ENCODE measurements around the gene LTBP1. TPM values are rescaled to one million over a fixed set of nuclear protein-coding genes. Genes with fewer than 3 reads are reported as not detected.

The LTBP1 gene
- total RNA-seq, 1 donor from 2014 or later = 327 TPM

GRCh38 chr2:33258387-33258786, 311.6 kb downstream of the LTBP1 start:
- Mint-ChIP-seq H3K27me3 (ENCODE audit: unreplicated experiment) (peaks cover 3% of the 10 kb centered on the region), H3K36me3 (ENCODE audit: low read depth, unreplicated experiment) (peaks cover 53% of the 10 kb centered on the region), H3K27ac (ENCODE audit: unreplicated experiment) (no peak overlapping the region), H3K4me3 (ENCODE audit: unreplicated experiment) (no peak overlapping the region), H3K4me1 (ENCODE audit: unreplicated experiment) (peaks cover 10% of the 10 kb centered on the region), H3K9me3 (ENCODE audit: unreplicated experiment) (no peaks in the 10 kb centered on the region)
- TF ChIP-seq, protein P1, sequence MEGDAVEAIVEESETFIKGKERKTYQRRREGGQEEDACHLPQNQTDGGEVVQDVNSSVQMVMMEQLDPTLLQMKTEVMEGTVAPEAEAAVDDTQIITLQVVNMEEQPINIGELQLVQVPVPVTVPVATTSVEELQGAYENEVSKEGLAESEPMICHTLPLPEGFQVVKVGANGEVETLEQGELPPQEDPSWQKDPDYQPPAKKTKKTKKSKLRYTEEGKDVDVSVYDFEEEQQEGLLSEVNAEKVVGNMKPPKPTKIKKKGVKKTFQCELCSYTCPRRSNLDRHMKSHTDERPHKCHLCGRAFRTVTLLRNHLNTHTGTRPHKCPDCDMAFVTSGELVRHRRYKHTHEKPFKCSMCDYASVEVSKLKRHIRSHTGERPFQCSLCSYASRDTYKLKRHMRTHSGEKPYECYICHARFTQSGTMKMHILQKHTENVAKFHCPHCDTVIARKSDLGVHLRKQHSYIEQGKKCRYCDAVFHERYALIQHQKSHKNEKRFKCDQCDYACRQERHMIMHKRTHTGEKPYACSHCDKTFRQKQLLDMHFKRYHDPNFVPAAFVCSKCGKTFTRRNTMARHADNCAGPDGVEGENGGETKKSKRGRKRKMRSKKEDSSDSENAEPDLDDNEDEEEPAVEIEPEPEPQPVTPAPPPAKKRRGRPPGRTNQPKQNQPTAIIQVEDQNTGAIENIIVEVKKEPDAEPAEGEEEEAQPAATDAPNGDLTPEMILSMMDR (IDR thresholded peaks at IDR 0.05; ENCODE audit: unreplicated experiment) = no peak
- DNase-seq (ENCODE audit: low spot score) = no peak

DNA sequence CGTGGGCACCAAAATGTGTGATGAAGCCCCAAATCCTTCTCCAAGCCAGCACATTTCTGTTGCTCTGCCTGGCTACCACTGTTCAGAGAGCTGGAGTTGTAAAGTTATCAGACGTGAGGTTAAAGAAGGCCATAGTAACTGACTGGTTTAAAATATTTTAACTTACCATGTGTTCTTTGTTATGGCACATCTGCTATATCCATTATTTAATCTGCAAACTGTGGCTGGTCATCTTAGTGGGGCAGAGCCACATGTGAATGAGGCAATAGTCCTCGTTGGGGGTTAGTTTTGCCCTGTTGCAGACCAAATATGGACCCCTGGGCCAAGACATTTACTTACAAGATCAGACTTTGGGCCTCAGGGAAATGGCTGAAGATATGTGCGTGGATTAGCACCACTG, 315.3 kb downstream of the LTBP1 start:
- H3K36me3 Mint-ChIP-seq (ENCODE audit: low read depth, unreplicated experiment) = peaks cover 67% of the 10 kb centered on the region
- peaks cover 4% of the 10 kb centered on the region for H3K27me3 Mint-ChIP-seq (ENCODE audit: unreplicated experiment)
- no peak overlapping the region for H3K27ac Mint-ChIP-seq (ENCODE audit: unreplicated experiment)
- H3K9me3 Mint-ChIP-seq (ENCODE audit: unreplicated experiment) = no peaks in the 10 kb centered on the region
- peaks cover 6% of the 10 kb centered on the region for H3K4me1 Mint-ChIP-seq (ENCODE audit: unreplicated experiment)
- no peak overlapping the region for H3K4me3 Mint-ChIP-seq (ENCODE audit: unreplicated experiment)
- no peak for DNase-seq (ENCODE audit: low spot score)
- TF ChIP-seq, protein P1 (IDR thresholded peaks at IDR 0.05; ENCODE audit: unreplicated experiment) = no peak

DNA sequence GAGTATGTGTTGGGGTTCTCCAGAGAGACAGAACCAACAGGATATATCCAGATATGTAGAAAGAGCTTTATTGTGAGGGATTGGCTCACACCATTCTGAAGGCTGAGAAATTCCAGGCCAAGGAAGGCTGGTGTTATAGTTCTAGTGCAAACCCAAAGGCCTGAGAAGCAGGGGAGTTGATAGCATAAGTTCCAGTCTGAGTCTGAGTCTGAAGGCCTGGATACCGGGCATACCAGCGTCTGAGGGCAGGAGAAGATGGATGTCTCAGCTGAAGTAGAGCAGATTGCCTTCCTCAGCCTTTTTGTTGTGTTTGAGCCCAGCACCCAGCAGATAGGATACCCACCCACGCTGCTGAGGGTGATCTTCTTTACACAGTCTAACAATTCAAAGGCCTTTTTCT, 318.0 kb downstream of the LTBP1 start:
- H3K4me3 Mint-ChIP-seq (ENCODE audit: unreplicated experiment) = peak overlapping the region; percentile 19
- no peaks in the 10 kb centered on the region for H3K9me3 Mint-ChIP-seq (ENCODE audit: unreplicated experiment)
- H3K4me1 Mint-ChIP-seq (ENCODE audit: unreplicated experiment) = peaks cover 4% of the 10 kb centered on the region
- peaks cover 71% of the 10 kb centered on the region for H3K36me3 Mint-ChIP-seq (ENCODE audit: low read depth, unreplicated experiment)
- H3K27me3 Mint-ChIP-seq (ENCODE audit: unreplicated experiment) = peaks cover 4% of the 10 kb centered on the region
- TF ChIP-seq, protein P1 (IDR thresholded peaks at IDR 0.05; ENCODE audit: unreplicated experiment) = no peak
- H3K27ac Mint-ChIP-seq (ENCODE audit: unreplicated experiment) = no peak overlapping the region
- DNase-seq (ENCODE audit: low spot score) = no peak

DNA sequence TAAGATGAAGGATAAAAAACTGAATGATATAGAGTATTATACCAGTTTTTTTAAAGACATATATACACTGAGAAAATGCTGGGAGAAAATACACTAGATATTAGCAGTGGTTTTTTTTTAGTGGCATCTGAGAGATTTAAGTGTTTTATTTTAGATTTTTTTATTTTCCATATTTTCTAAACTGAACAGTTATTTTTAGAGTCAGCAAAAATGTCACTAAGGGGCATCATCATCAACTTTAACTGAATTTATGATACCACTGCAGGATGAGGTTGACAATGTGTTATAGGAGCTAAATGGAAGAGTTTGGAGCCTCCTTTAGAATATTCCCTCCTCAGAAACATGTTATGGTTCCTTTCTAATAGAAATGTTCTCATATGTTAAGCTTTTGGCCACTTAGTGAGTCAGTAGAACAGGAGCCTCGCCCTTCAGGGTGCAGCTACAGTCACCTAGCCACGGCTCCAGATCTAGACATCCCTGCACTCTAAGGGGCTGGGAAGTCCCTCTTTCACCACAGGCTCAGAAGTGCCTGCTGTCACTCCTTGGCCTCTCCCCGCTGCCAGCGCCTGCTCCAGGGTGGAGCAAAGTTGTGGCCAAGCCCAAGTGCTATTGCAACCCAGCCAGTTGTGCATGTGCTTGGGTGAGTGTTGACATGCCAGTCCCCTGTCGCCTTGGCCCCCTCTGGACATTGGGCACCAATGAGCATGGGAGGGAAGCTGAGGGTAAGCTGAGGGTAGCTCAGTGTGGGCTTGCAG, 319.0 kb downstream of the LTBP1 start:
- DNase-seq (ENCODE audit: low spot score) = no peak

GRCh38 chr2:33266467-33266866, 319.7 kb downstream of the LTBP1 start:
- DNase-seq (ENCODE audit: low spot score) = no peak
- H3K4me3 Mint-ChIP-seq (ENCODE audit: unreplicated experiment) = no peak overlapping the region
- TF ChIP-seq, protein P1 (IDR thresholded peaks at IDR 0.05; ENCODE audit: unreplicated experiment) = no peak
- peaks cover 4% of the 10 kb centered on the region for H3K4me1 Mint-ChIP-seq (ENCODE audit: unreplicated experiment)
- no peak overlapping the region for H3K27ac Mint-ChIP-seq (ENCODE audit: unreplicated experiment)
- H3K27me3 Mint-ChIP-seq (ENCODE audit: unreplicated experiment) = peaks cover 2% of the 10 kb centered on the region
- peaks cover 60% of the 10 kb centered on the region for H3K36me3 Mint-ChIP-seq (ENCODE audit: low read depth, unreplicated experiment)
- H3K9me3 Mint-ChIP-seq (ENCODE audit: unreplicated experiment) = no peaks in the 10 kb centered on the region

More for the DNA sequence above, 319.0 kb downstream of the LTBP1 start:
- Mint-ChIP-seq H3K4me3 (ENCODE audit: unreplicated experiment) (no peak overlapping the region), H3K36me3 (ENCODE audit: low read depth, unreplicated experiment) (peaks cover 67% of the 10 kb centered on the region), H3K4me1 (ENCODE audit: unreplicated experiment) (peaks cover 4% of the 10 kb centered on the region), H3K9me3 (ENCODE audit: unreplicated experiment) (no peaks in the 10 kb centered on the region), H3K27ac (ENCODE audit: unreplicated experiment) (no peak overlapping the region), H3K27me3 (ENCODE audit: unreplicated experiment) (peaks cover 3% of the 10 kb centered on the region)
- TF ChIP-seq, protein P1 (IDR thresholded peaks at IDR 0.05; ENCODE audit: unreplicated experiment) = no peak
